Activated effector memory CD4-positive, alpha-beta T cell treated with Interleukin-2 at 50 U/mL for 16 hours (primary cell): ENCODE data around the gene TBC1D8.
A peak's percentile ranks its signal among the peaks of the same experiment; 100 is the strongest.

Source experiments
- DNase-seq: peaks from one replicate; pipeline ENCODE4 v3.0.0-alpha.2; 2020

Gene TBC1D8

GRCh38 chr2:101026253-101026701 is 124.9 kb downstream of the TBC1D8 start:
- DNase-seq = no peak

- DNase-seq = no peak
These were observed 125.6 kb downstream of the TBC1D8 start for GRCh38 chr2:101025561-101025960.

- DNase-seq = no peak
These were observed 127.7 kb downstream of the TBC1D8 start for GRCh38 chr2:101023327-101024107.

GRCh38 chr2:101022221-101022620 is 129.0 kb downstream of the TBC1D8 start:
- no peak for DNase-seq

GRCh38 chr2:101018934-101019333 is 132.2 kb downstream of the TBC1D8 start:
- DNase-seq = no peak

GRCh38 chr2:101017371-101017770 is 133.8 kb downstream of the TBC1D8 start:
- no peak for DNase-seq

- DNase-seq = no peak
These were observed 136.8 kb downstream of the TBC1D8 start for GRCh38 chr2:101014264-101014857.

- no peak for DNase-seq
These were observed 138.4 kb downstream of the TBC1D8 start for GRCh38 chr2:101012706-101013181.

- DNase-seq = no peak
These were observed 139.0 kb downstream of the TBC1D8 start for GRCh38 chr2:101012054-101012705.

- DNase-seq = no peak
These were observed 140.0 kb downstream of the TBC1D8 start for GRCh38 chr2:101011152-101011551.

- DNase-seq = no peak
These were observed 143.5 kb downstream of the TBC1D8 start for GRCh38 chr2:101007415-101008345.

- no peak for DNase-seq
These were observed 145.0 kb downstream of the TBC1D8 start for GRCh38 chr2:101006065-101006715.

- no peak for DNase-seq
These were observed 146.4 kb downstream of the TBC1D8 start for GRCh38 chr2:101004620-101005325.

GRCh38 chr2:101003278-101003775 is 147.9 kb downstream of the TBC1D8 start:
- DNase-seq = no peak

GRCh38 chr2:101002562-101003277 is 148.5 kb downstream of the TBC1D8 start:
- DNase-seq = no peak

- peak; percentile 91 for DNase-seq
These were observed 149.3 kb downstream of the TBC1D8 start, which contains the start of gene RPL31 for GRCh38 chr2:101001691-101002561. TSS of gene RPL31 (plus strand) at chr2:101002289. CDS start at chr2:101002702, 413 bp downstream.

GRCh38 chr2:100999995-101000394 is 151.2 kb downstream of the TBC1D8 start:
- DNase-seq = no peak

- no peak for DNase-seq
These were observed 153.0 kb downstream of the TBC1D8 start for GRCh38 chr2:100998235-100998573.

- no peak for DNase-seq
These were observed 153.5 kb downstream of the TBC1D8 start for GRCh38 chr2:100997509-100998234.
